Occipital lobe (tissue), 2 donors: ENCODE results near the gene ZNF664. TPM values are rescaled to one million over a fixed set of nuclear protein-coding genes. Genes with fewer than 3 reads are reported as not detected.
A peak's percentile ranks its signal among the peaks of the same experiment; 100 is the strongest.

Experiments
- DNase-seq: peaks from one replicate; lab custom pipeline; 2025; lab: John Stamatoyannopoulos, UW
- total RNA-seq: library from RNA; depleted of rRNA; stranded (reverse); fragments of >200 nt; gene quantifications from one replicate; pipeline ENCODE4 v1.2.3, GENCODE V29; 2014

The ZNF664 gene
- total RNA-seq, 1 donor from 2014 or later, result 67.5 TPM

GRCh38 chr12:123958462-123958861 lies 14.6 kb upstream of the ZNF664 start:
- DNase-seq, result no peak

- DNase-seq, result no peak
Observed at GRCh38 chr12:123958876-123959275, 14.1 kb upstream of the ZNF664 start.

- DNase-seq, result no peak
Observed at GRCh38 chr12:123960029-123960735, 12.8 kb upstream of the ZNF664 start.

GRCh38 chr12:123960856-123961255 lies 12.2 kb upstream of the ZNF664 start:
- no peak for DNase-seq

GRCh38 chr12:123961585-123962345 lies 11.2 kb upstream of the ZNF664 start:
- DNase-seq, result no peak

- no peak for DNase-seq
Observed at GRCh38 chr12:123962513-123962912, 10.5 kb upstream of the ZNF664 start.

- no peak for DNase-seq
Observed at GRCh38 chr12:123963821-123964220, 9.2 kb upstream of the ZNF664 start.

GRCh38 chr12:123965382-123965781 lies 7.6 kb upstream of the ZNF664 start:
- no peak for DNase-seq

- DNase-seq, result no peak
Observed at GRCh38 chr12:123966596-123966995, 6.4 kb upstream of the ZNF664 start.

- no peak for DNase-seq
Observed at GRCh38 chr12:123967121-123967586, 5.9 kb upstream of the ZNF664 start.

GRCh38 chr12:123971449-123971769 lies 1.6 kb upstream of the ZNF664 start:
- DNase-seq, result no peak

- peak; percentile 32 for DNase-seq
Observed at GRCh38 chr12:123971770-123972456, 1.1 kb upstream of the ZNF664 start.

GRCh38 chr12:123973552-123974341 lies 732 bp downstream of the ZNF664 start:
- DNase-seq, result peak; percentile 25

- DNase-seq, result no peak
Observed at GRCh38 chr12:123976227-123976826, 3.3 kb downstream of the ZNF664 start.

GRCh38 chr12:123979566-123979965 lies 6.6 kb downstream of the ZNF664 start:
- DNase-seq, result no peak

GRCh38 chr12:123982269-123982668 lies 9.3 kb downstream of the ZNF664 start:
- DNase-seq, result no peak

GRCh38 chr12:123983822-123984485 lies 10.9 kb downstream of the ZNF664 start:
- DNase-seq, result peak; percentile 12

- DNase-seq, result no peak
Observed at GRCh38 chr12:123984903-123985302, 11.9 kb downstream of the ZNF664 start.

GRCh38 chr12:123986374-123986965 lies 13.5 kb downstream of the ZNF664 start:
- no peak for DNase-seq

- DNase-seq, result no peak
Observed at GRCh38 chr12:123987022-123987421, 14.0 kb downstream of the ZNF664 start.
